HT-29 (cell line): Measurements from ENCODE around the gene AMOTL1. TPM values are rescaled to one million over a fixed set of nuclear protein-coding genes. Genes with fewer than 3 reads are reported as not detected.

Experiments used
- DNase-seq: peaks from one replicate; pipeline ENCODE4 v3.0.0-alpha.2; 2015; ENCODE audit warnings: low spot score
- total RNA-seq: library from RNA; depleted of rRNA; stranded (reverse); fragments of >200 nt; shearing (Covaris generic); gene quantifications from 2 replicates; pipeline ENCODE4 v1.2.3, GENCODE V29; 2014; rRNA removed

Gene AMOTL1
- total RNA-seq, 1 experiment from 2014 or later: not detected

DNA sequence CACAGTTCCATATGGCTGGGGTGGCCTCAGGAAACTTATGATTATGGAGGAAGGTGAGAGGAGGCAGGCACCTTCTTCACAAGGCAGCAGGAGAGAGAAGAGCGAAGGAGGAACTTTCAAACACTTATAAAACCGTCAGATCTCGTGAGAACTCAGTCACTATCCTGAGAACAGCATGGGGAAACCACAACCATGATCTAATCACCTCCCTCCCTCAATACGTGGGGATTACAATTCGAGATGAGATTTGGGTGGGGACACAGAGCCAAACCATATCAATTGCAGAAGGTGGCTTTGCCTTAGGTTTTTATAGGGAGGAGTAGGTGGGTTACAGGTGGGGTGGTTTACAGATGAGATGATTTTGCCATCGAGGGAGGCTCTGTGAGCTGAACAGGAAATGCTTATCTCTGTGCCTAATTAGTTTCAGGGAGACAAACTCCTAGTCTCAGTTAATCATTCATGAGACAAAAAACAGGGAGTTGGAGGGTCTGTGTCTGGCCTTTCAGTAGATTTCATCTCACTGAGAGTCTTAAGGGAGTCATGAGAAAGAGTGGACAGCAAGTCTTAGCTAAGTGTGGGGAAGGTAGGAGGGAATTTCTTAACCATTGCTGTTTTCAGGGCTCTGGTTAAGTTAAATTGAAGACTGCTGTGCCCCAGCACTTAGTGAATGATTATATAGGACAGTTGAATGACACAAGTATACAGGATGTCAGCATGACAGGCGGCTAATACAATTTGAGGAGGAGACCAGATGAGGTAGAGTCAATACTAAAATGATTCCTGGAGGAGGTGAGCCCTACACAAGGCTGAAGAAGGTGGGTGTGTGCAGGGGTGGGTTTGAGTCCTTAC lies 157.5 kb downstream of the AMOTL1 start:
- DNase-seq: no peak

DNA sequence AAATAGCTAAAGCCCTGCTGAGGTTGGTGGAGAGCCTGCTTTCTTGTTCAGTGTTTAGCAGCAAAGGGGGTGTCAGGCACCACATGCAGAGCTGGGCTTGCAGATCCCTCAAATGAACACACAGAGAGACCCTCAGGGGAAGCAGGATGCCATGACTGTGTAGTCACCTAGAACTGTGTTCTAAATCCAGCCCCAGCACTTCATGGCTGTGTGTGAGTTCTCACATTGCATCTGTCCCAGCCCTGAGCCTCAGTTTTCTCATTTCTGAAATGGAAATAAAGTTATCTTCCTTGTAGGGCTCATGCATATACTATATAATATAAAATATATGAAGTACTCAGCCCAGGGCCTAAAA lies 158.1 kb downstream of the AMOTL1 start:
- DNase-seq: no peak

Other genes starting within 250 kb of the AMOTL1 start
- 54.4 and 55.1 TPM in 2 replicates for gene FUT4, start 224.4 kb upstream of the AMOTL1 start, total RNA-seq
- gene PIWIL4, start 201.0 kb upstream of the AMOTL1 start, total RNA-seq: 4.0 and 8.7 TPM in 2 replicates
- 19.3 and 21.8 TPM in 2 replicates for gene CWC15, start 205.2 kb downstream of the AMOTL1 start, total RNA-seq
- 0.18 and 0.31 TPM in 2 replicates for gene KDM4D, start 205.4 kb downstream of the AMOTL1 start, total RNA-seq